Ishikawa (cell line): ENCODE data around the gene ERN1.

Source experiments
- CEBPB ChIP-seq: IDR thresholded peaks from 2 replicates; pipeline ENCODE4 v1.6.1; 2012
- CREB1 ChIP-seq: IDR thresholded peaks from 2 replicates; pipeline ENCODE4 v1.6.1; 2012; ENCODE audit warnings: low read depth
- EGR1 ChIP-seq: IDR thresholded peaks from 2 replicates; pipeline ENCODE4 v1.6.1; 2012
- EP300 ChIP-seq: IDR thresholded peaks from 2 replicates; pipeline ENCODE4 v1.6.1; 2012; ENCODE audit warnings: borderline replicate concordance
- RAD21 ChIP-seq: IDR thresholded peaks from 2 replicates; pipeline ENCODE4 v1.6.1; 2012; ENCODE audit warnings: low read depth
- TAF1 ChIP-seq: IDR thresholded peaks from 2 replicates; pipeline ENCODE4 v1.6.1; 2012; ENCODE audit warnings: low read depth, mild to moderate bottlenecking
- TCF12 ChIP-seq: IDR thresholded peaks from 2 replicates; pipeline ENCODE4 v1.6.1; 2012; ENCODE audit warnings: low read depth
- TEAD4 ChIP-seq: IDR thresholded peaks from 2 replicates; pipeline ENCODE4 v1.6.1; 2012
- YY1 ChIP-seq: IDR thresholded peaks from 2 replicates; pipeline ENCODE4 v1.6.1; 2012; ENCODE audit warnings: low read depth
- ZBTB7A ChIP-seq: IDR thresholded peaks from 2 replicates; pipeline ENCODE4 v1.6.1; 2012; ENCODE audit warnings: low read depth
- TF ChIP-seq, protein P1 (sequence below): IDR thresholded peaks from 2 replicates; pipeline ENCODE4 v1.6.1; 2012; ENCODE audit warnings: low read depth, mild to moderate bottlenecking
- TF ChIP-seq, protein P2 (sequence below): IDR thresholded peaks from 2 replicates; pipeline ENCODE4 v1.6.1; 2012
- TF ChIP-seq, protein P3 (sequence below): IDR thresholded peaks from 2 replicates; pipeline ENCODE4 v1.6.1; 2012

DNA sequence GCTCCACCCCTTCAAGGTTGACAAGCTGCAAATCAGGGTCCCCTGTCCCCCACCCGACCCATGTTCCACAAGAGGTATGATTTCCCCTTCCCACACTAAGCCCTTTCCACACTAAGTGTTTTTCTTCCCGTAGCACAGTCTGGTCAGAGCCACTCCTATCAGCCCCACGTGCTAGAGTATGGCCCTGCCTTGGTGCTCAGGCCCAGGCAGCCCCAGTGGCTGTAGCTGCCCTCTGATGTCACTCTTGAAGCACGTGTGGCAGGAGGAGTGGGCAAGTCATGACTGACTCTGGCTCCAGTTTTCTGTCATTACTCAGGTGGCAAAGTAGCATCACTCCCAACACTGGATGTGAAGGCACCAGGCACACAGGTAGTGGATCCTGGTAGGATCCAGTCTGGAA, 35.4 kb upstream of the ERN1 start:
- TF ChIP-seq RAD21 (no peak), EP300 (no peak), YY1 (no peak), TCF12 (no peak), CEBPB (no peak), TAF1 (no peak), CREB1 (no peak), ZBTB7A (no peak), TEAD4 (no peak), EGR1 (no peak)
- TF ChIP-seq, protein P1, sequence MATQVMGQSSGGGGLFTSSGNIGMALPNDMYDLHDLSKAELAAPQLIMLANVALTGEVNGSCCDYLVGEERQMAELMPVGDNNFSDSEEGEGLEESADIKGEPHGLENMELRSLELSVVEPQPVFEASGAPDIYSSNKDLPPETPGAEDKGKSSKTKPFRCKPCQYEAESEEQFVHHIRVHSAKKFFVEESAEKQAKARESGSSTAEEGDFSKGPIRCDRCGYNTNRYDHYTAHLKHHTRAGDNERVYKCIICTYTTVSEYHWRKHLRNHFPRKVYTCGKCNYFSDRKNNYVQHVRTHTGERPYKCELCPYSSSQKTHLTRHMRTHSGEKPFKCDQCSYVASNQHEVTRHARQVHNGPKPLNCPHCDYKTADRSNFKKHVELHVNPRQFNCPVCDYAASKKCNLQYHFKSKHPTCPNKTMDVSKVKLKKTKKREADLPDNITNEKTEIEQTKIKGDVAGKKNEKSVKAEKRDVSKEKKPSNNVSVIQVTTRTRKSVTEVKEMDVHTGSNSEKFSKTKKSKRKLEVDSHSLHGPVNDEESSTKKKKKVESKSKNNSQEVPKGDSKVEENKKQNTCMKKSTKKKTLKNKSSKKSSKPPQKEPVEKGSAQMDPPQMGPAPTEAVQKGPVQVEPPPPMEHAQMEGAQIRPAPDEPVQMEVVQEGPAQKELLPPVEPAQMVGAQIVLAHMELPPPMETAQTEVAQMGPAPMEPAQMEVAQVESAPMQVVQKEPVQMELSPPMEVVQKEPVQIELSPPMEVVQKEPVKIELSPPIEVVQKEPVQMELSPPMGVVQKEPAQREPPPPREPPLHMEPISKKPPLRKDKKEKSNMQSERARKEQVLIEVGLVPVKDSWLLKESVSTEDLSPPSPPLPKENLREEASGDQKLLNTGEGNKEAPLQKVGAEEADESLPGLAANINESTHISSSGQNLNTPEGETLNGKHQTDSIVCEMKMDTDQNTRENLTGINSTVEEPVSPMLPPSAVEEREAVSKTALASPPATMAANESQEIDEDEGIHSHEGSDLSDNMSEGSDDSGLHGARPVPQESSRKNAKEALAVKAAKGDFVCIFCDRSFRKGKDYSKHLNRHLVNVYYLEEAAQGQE: no peak
- TF ChIP-seq, protein P2, sequence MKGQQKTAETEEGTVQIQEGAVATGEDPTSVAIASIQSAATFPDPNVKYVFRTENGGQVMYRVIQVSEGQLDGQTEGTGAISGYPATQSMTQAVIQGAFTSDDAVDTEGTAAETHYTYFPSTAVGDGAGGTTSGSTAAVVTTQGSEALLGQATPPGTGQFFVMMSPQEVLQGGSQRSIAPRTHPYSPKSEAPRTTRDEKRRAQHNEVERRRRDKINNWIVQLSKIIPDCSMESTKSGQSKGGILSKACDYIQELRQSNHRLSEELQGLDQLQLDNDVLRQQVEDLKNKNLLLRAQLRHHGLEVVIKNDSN: no peak
- TF ChIP-seq, protein P3, sequence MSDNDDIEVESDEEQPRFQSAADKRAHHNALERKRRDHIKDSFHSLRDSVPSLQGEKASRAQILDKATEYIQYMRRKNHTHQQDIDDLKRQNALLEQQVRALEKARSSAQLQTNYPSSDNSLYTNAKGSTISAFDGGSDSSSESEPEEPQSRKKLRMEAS: no peak
